ENCODE results near the gene ERBIN.

The ERBIN gene

GRCh38 chr5:66072031-66072430 lies 145.7 kb downstream of the ERBIN start:
- DNase-seq (ENCODE audit: low read depth, low spot score) = no peak
- Histone ChIP-seq H3K27me3 (ENCODE audit: insufficient read depth, insufficient read length) (no peaks in the 10 kb centered on the region), H3K4me1 (ENCODE audit: insufficient read depth, insufficient read length) (no peaks in the 10 kb centered on the region), H3K9ac (ENCODE audit: insufficient read length, low read depth) (no peak overlapping the region), H3K9me3 (ENCODE audit: insufficient read depth, low read length) (no peaks in the 10 kb centered on the region), H3K4me3 (ENCODE audit: insufficient read length, low read depth) (no peak overlapping the region), H3K36me3 (ENCODE audit: insufficient read depth, insufficient read length, low read length) (peaks cover 3% of the 10 kb centered on the region)
- TF ChIP-seq YY1 (IDR thresholded peaks at IDR 0.05; ENCODE audit: insufficient read depth, insufficient read length) = no peak
- no peak for TF ChIP-seq SUZ12 (IDR thresholded peaks at IDR 0.05; ENCODE audit: extremely low read depth, insufficient read depth, insufficient read length)
- TF ChIP-seq ZNF274 (IDR thresholded peaks at IDR 0.05; ENCODE audit: low read depth, low read length) = no peak

DNA sequence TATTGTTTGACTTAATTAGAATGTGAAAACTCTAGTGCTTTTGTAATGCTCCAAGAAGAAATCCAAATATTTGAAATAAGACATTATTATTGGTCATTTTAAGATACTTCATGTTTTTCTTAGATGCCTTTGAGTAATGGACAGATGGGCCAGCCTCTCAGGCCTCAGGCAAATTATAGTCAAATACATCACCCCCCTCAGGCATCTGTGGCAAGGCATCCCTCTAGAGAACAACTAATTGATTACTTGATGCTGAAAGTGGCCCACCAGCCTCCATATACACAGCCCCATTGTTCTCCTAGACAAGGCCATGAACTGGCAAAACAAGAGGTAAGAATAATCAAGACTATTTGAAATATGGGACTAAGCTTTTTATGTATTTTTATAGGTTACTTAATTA lies 148.5 kb downstream of the ERBIN start:
- H3K4me1 ChIP-seq (ENCODE audit: insufficient read depth, insufficient read length) = no peaks in the 10 kb centered on the region
- H3K4me3 ChIP-seq (ENCODE audit: insufficient read length, low read depth) = no peak overlapping the region
- no peak for TF ChIP-seq SUZ12 (IDR thresholded peaks at IDR 0.05; ENCODE audit: extremely low read depth, insufficient read depth, insufficient read length)
- no peak for TF ChIP-seq ZNF274 (IDR thresholded peaks at IDR 0.05; ENCODE audit: low read depth, low read length)
- H3K9ac ChIP-seq (ENCODE audit: insufficient read length, low read depth) = no peak overlapping the region
- DNase-seq (ENCODE audit: low read depth, low spot score) = no peak
- peaks cover 10% of the 10 kb centered on the region for H3K36me3 ChIP-seq (ENCODE audit: insufficient read depth, insufficient read length, low read length)
- no peaks in the 10 kb centered on the region for H3K9me3 ChIP-seq (ENCODE audit: insufficient read depth, low read length)
- H3K27me3 ChIP-seq (ENCODE audit: insufficient read depth, insufficient read length) = no peaks in the 10 kb centered on the region

- H3K9me3 ChIP-seq (ENCODE audit: insufficient read depth, low read length) = no peaks in the 10 kb centered on the region
- TF ChIP-seq ZNF274 (IDR thresholded peaks at IDR 0.05; ENCODE audit: low read depth, low read length) = no peak
- no peak for TF ChIP-seq SUZ12 (IDR thresholded peaks at IDR 0.05; ENCODE audit: extremely low read depth, insufficient read depth, insufficient read length)
- TF ChIP-seq YY1 (IDR thresholded peaks at IDR 0.05; ENCODE audit: insufficient read depth, insufficient read length) = no peak
- H3K36me3 ChIP-seq (ENCODE audit: insufficient read depth, insufficient read length, low read length) = peaks cover 16% of the 10 kb centered on the region
- DNase-seq (ENCODE audit: low read depth, low spot score) = no peak
- no peak overlapping the region for H3K4me3 ChIP-seq (ENCODE audit: insufficient read length, low read depth)
- no peak overlapping the region for H3K9ac ChIP-seq (ENCODE audit: insufficient read length, low read depth)
- H3K4me1 ChIP-seq (ENCODE audit: insufficient read depth, insufficient read length) = no peaks in the 10 kb centered on the region
- no peaks in the 10 kb centered on the region for H3K27me3 ChIP-seq (ENCODE audit: insufficient read depth, insufficient read length)
Observed at GRCh38 chr5:66080664-66081063, 154.3 kb downstream of the ERBIN start.

GRCh38 chr5:66089384-66089783 lies 163.0 kb downstream of the ERBIN start:
- Histone ChIP-seq H3K4me3 (ENCODE audit: insufficient read length, low read depth) (no peak overlapping the region), H3K27me3 (ENCODE audit: insufficient read depth, insufficient read length) (no peaks in the 10 kb centered on the region), H3K36me3 (ENCODE audit: insufficient read depth, insufficient read length, low read length) (no peaks in the 10 kb centered on the region), H3K9me3 (ENCODE audit: insufficient read depth, low read length) (peaks cover 16% of the 10 kb centered on the region), H3K9ac (ENCODE audit: insufficient read length, low read depth) (no peak overlapping the region), H3K4me1 (ENCODE audit: insufficient read depth, insufficient read length) (no peaks in the 10 kb centered on the region)
- DNase-seq (ENCODE audit: low read depth, low spot score) = no peak
- no peak for TF ChIP-seq YY1 (IDR thresholded peaks at IDR 0.05; ENCODE audit: insufficient read depth, insufficient read length)
- no peak for TF ChIP-seq SUZ12 (IDR thresholded peaks at IDR 0.05; ENCODE audit: extremely low read depth, insufficient read depth, insufficient read length)
- TF ChIP-seq ZNF274 (IDR thresholded peaks at IDR 0.05; ENCODE audit: low read depth, low read length) = no peak

DNA sequence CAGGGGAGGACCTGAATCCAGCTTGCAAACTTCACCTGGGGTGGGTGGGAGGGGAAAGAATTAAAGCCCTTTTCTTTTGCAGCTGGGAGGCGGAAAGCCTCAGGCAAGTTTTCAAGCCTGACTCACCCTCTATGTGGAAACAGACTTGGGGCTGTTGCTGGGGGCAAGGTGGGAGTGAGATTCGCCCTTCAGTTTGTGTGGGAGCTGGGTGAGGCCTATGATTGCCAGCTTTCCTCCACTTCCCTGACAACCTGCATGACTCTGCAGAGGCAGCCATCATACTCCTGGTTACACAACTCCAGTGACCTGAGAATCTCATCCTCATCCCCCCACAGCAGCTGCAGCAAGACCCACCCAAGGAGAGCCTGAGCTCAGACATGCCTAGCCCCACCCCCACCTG lies 174.5 kb downstream of the ERBIN start:
- TF ChIP-seq ZNF274 (IDR thresholded peaks at IDR 0.05; ENCODE audit: low read depth, low read length) (no peak), SUZ12 (IDR thresholded peaks at IDR 0.05; ENCODE audit: extremely low read depth, insufficient read depth, insufficient read length) (no peak), YY1 (IDR thresholded peaks at IDR 0.05; ENCODE audit: insufficient read depth, insufficient read length) (no peak)
- Histone ChIP-seq H3K4me1 (ENCODE audit: insufficient read depth, insufficient read length) (no peaks in the 10 kb centered on the region), H3K27me3 (ENCODE audit: insufficient read depth, insufficient read length) (no peaks in the 10 kb centered on the region), H3K9me3 (ENCODE audit: insufficient read depth, low read length) (peaks cover 1% of the 10 kb centered on the region), H3K9ac (ENCODE audit: insufficient read length, low read depth) (no peak overlapping the region), H3K36me3 (ENCODE audit: insufficient read depth, insufficient read length, low read length) (no peaks in the 10 kb centered on the region), H3K4me3 (ENCODE audit: insufficient read length, low read depth) (no peak overlapping the region)
- no peak for DNase-seq (ENCODE audit: low read depth, low spot score)

- TF ChIP-seq ZNF274 (IDR thresholded peaks at IDR 0.05; ENCODE audit: low read depth, low read length) (no peak), SUZ12 (IDR thresholded peaks at IDR 0.05; ENCODE audit: extremely low read depth, insufficient read depth, insufficient read length) (no peak), YY1 (IDR thresholded peaks at IDR 0.05; ENCODE audit: insufficient read depth, insufficient read length) (no peak)
- Histone ChIP-seq H3K9ac (ENCODE audit: insufficient read length, low read depth) (no peak overlapping the region), H3K36me3 (ENCODE audit: insufficient read depth, insufficient read length, low read length) (no peaks in the 10 kb centered on the region), H3K9me3 (ENCODE audit: insufficient read depth, low read length) (no peaks in the 10 kb centered on the region), H3K4me1 (ENCODE audit: insufficient read depth, insufficient read length) (no peaks in the 10 kb centered on the region), H3K27me3 (ENCODE audit: insufficient read depth, insufficient read length) (no peaks in the 10 kb centered on the region), H3K4me3 (ENCODE audit: insufficient read length, low read depth) (no peak overlapping the region)
- DNase-seq (ENCODE audit: low read depth, low spot score) = no peak
Observed at GRCh38 chr5:66113160-66113559, 186.8 kb downstream of the ERBIN start.

GRCh38 chr5:66118304-66118703 lies 191.9 kb downstream of the ERBIN start:
- no peaks in the 10 kb centered on the region for H3K9me3 ChIP-seq (ENCODE audit: insufficient read depth, low read length)
- H3K9ac ChIP-seq (ENCODE audit: insufficient read length, low read depth) = no peak overlapping the region

More at GRCh38 chr5:66118304-66118703, 191.9 kb downstream of the ERBIN start:
- H3K4me1 ChIP-seq (ENCODE audit: insufficient read depth, insufficient read length) = no peaks in the 10 kb centered on the region
- DNase-seq (ENCODE audit: low read depth, low spot score) = no peak
- no peaks in the 10 kb centered on the region for H3K27me3 ChIP-seq (ENCODE audit: insufficient read depth, insufficient read length)
- TF ChIP-seq SUZ12 (IDR thresholded peaks at IDR 0.05; ENCODE audit: extremely low read depth, insufficient read depth, insufficient read length) = no peak
- no peak overlapping the region for H3K4me3 ChIP-seq (ENCODE audit: insufficient read length, low read depth)
- H3K36me3 ChIP-seq (ENCODE audit: insufficient read depth, insufficient read length, low read length) = no peaks in the 10 kb centered on the region

Data from NT2/D1 (cell line).